ENCODE results near the gene S100A3.

DNA sequence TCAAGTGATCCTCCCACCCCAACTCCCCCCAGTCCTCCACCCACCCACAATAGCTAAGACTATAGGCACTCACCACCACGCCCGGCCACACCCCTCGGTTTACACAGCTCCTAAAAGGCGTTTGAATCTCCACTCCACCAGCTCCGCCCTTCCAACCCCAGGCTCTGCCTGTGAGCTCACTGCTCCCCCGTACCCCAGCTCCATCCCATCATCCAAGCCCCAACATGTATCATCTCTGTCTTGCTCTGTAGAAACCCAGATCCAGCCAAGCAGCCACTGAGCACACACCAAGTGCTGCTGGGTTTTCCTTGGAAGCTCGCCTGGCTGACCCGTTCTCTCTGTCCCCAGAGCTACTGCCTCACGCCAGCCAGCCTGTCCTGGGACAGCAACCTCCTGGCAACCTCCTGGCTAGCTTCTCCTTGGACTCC, 28.6 kb upstream of the S100A3 start:
- TF ChIP-seq, protein P1, sequence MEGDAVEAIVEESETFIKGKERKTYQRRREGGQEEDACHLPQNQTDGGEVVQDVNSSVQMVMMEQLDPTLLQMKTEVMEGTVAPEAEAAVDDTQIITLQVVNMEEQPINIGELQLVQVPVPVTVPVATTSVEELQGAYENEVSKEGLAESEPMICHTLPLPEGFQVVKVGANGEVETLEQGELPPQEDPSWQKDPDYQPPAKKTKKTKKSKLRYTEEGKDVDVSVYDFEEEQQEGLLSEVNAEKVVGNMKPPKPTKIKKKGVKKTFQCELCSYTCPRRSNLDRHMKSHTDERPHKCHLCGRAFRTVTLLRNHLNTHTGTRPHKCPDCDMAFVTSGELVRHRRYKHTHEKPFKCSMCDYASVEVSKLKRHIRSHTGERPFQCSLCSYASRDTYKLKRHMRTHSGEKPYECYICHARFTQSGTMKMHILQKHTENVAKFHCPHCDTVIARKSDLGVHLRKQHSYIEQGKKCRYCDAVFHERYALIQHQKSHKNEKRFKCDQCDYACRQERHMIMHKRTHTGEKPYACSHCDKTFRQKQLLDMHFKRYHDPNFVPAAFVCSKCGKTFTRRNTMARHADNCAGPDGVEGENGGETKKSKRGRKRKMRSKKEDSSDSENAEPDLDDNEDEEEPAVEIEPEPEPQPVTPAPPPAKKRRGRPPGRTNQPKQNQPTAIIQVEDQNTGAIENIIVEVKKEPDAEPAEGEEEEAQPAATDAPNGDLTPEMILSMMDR (optimal IDR thresholded peaks at IDR 0.05 in 1 of 3, IDR thresholded peaks at IDR 0.05 in 1 of 3, conservative IDR thresholded peaks at IDR 0.05 in 1 of 3; ENCODE audit: extremely low read depth in 1 of 3, insufficient read depth in 2 of 3, low read length in 3 of 3), result no peak
- TF ChIP-seq EZH2 (IDR thresholded peaks at IDR 0.05; ENCODE audit: low read length), result no peak
